Measurements from ENCODE around the gene EXOC2. TPM values are rescaled to one million over a fixed set of nuclear protein-coding genes. Genes with fewer than 3 reads are reported as not detected.
A peak's percentile ranks its signal among the peaks of the same experiment; 100 is the strongest.

The EXOC2 gene
- total RNA-seq, 1 donor from 2014 or later: 44.4 TPM

GRCh38 chr6:626236-626635 lies 66.7 kb downstream of the EXOC2 start:
- Histone ChIP-seq H3K4me3 (ENCODE audit: insufficient read depth, low read depth, low read length) (no peak overlapping the region), H3K27ac (ENCODE audit: low read depth, low read length) (no peak overlapping the region), H4K20me1 (ENCODE audit: insufficient read depth, low read length) (peaks cover 24% of the 10 kb centered on the region), H3K79me2 (ENCODE audit: insufficient read depth, low read length) (peaks cover 3% of the 10 kb centered on the region), H3K9me3 (ENCODE audit: insufficient read depth, low read depth, low read length) (no peaks in the 10 kb centered on the region), H2AFZ (ENCODE audit: low read depth, low read length) (no peak overlapping the region), H3K4me2 (ENCODE audit: low read length) (no peak overlapping the region), H3K4me1 (ENCODE audit: insufficient read depth, low read length) (no peaks in the 10 kb centered on the region), H3K9ac (ENCODE audit: low read length) (no peak overlapping the region), H3K27me3 (ENCODE audit: insufficient read depth, low read length) (no peaks in the 10 kb centered on the region), H3K36me3 (ENCODE audit: insufficient read depth, low read length) (no peaks in the 10 kb centered on the region)
- DNase-seq (ENCODE audit: low read depth): peak; percentile 22
- no peak for TF ChIP-seq CTCF (IDR thresholded peaks at IDR 0.05; ENCODE audit: insufficient read depth, low read depth, low read length)
- TF ChIP-seq EZH2 (IDR thresholded peaks at IDR 0.05; ENCODE audit: insufficient read depth, low read length): no peak
- Mint-ChIP-seq H3K27me3 (ENCODE audit: low read depth, unreplicated experiment) (no peaks in the 10 kb centered on the region), H3K27ac (ENCODE audit: unreplicated experiment) (peak overlapping the region; percentile 82), H3K36me3 (ENCODE audit: low read depth, unreplicated experiment) (peaks cover 12% of the 10 kb centered on the region), H3K4me3 (ENCODE audit: unreplicated experiment) (no peak overlapping the region), H3K4me1 (ENCODE audit: low read depth, unreplicated experiment) (peaks cover 22% of the 10 kb centered on the region), H3K9me3 (ENCODE audit: unreplicated experiment) (no peaks in the 10 kb centered on the region)
- no peak for FAIRE-seq

GRCh38 chr6:624979-625378 lies 68.0 kb downstream of the EXOC2 start:
- DNase-seq (ENCODE audit: low read depth): peak; percentile 6
- H3K4me2 ChIP-seq (ENCODE audit: low read length): no peak overlapping the region

More at GRCh38 chr6:624979-625378, 68.0 kb downstream of the EXOC2 start:
- Histone ChIP-seq H3K4me1 (ENCODE audit: insufficient read depth, low read length) (no peaks in the 10 kb centered on the region), H3K79me2 (ENCODE audit: insufficient read depth, low read length) (peaks cover 3% of the 10 kb centered on the region), H4K20me1 (ENCODE audit: insufficient read depth, low read length) (peaks cover 27% of the 10 kb centered on the region), H3K4me3 (ENCODE audit: insufficient read depth, low read depth, low read length) (no peak overlapping the region), H3K9me3 (ENCODE audit: insufficient read depth, low read depth, low read length) (no peaks in the 10 kb centered on the region), H3K27me3 (ENCODE audit: insufficient read depth, low read length) (no peaks in the 10 kb centered on the region), H2AFZ (ENCODE audit: low read depth, low read length) (no peak overlapping the region), H3K36me3 (ENCODE audit: insufficient read depth, low read length) (no peaks in the 10 kb centered on the region), H3K9ac (ENCODE audit: low read length) (no peak overlapping the region), H3K27ac (ENCODE audit: low read depth, low read length) (no peak overlapping the region)
- Mint-ChIP-seq H3K4me1 (ENCODE audit: low read depth, unreplicated experiment) (peaks cover 22% of the 10 kb centered on the region), H3K9me3 (ENCODE audit: unreplicated experiment) (no peaks in the 10 kb centered on the region), H3K4me3 (ENCODE audit: unreplicated experiment) (no peak overlapping the region), H3K27ac (ENCODE audit: unreplicated experiment) (peak overlapping the region; percentile 90), H3K27me3 (ENCODE audit: low read depth, unreplicated experiment) (no peaks in the 10 kb centered on the region), H3K36me3 (ENCODE audit: low read depth, unreplicated experiment) (peaks cover 14% of the 10 kb centered on the region)
- TF ChIP-seq EZH2 (IDR thresholded peaks at IDR 0.05; ENCODE audit: insufficient read depth, low read length) (no peak), CTCF (IDR thresholded peaks at IDR 0.05; ENCODE audit: insufficient read depth, low read depth, low read length) (peak; percentile 14)
- FAIRE-seq: no peak
